Measurements from ENCODE around the gene XIAP. TPM values are rescaled to one million over a fixed set of nuclear protein-coding genes. Genes with fewer than 3 reads are reported as not detected.
"Not testable (repeated sequence)": the region's sequence is repeated elsewhere in the genome, so short reads cannot be mapped to it uniquely, and the experiment has no call there.

XIAP gene
- 22.6 TPM for total RNA-seq (ENCODE audit: insufficient read depth, low replicate concordance)

GRCh38 chrX:123859846-123860838 lies at the start of gene XIAP:
Gene XIAP, plus strand, starts transcription at chrX:123860053. Its CDS starts 25,610 bp downstream, at chrX:123885663.
- DNase-seq (ENCODE audit: low spot score), result peak; percentile 90

- no peak for DNase-seq (ENCODE audit: low spot score)
Observed at GRCh38 chrX:123814343-123814742, 45.5 kb upstream of the XIAP start.

- peak; percentile 35 for DNase-seq (ENCODE audit: low spot score)
Observed at GRCh38 chrX:123814934-123815394, 44.9 kb upstream of the XIAP start.

- no peak for DNase-seq (ENCODE audit: low spot score)
Observed at GRCh38 chrX:123817288-123817894, 42.5 kb upstream of the XIAP start.

- DNase-seq (ENCODE audit: low spot score), result no peak
Observed at GRCh38 chrX:123818243-123818642, 41.6 kb upstream of the XIAP start.

- DNase-seq (ENCODE audit: low spot score), result peak; percentile 23
Observed at GRCh38 chrX:123822965-123823364, 36.9 kb upstream of the XIAP start.

GRCh38 chrX:123830309-123830708 lies 29.5 kb upstream of the XIAP start:
- no peak for DNase-seq (ENCODE audit: low spot score)

GRCh38 chrX:123833387-123833786 lies 26.5 kb upstream of the XIAP start:
- DNase-seq (ENCODE audit: low spot score), result peak; percentile 34

GRCh38 chrX:123834116-123834515 lies 25.7 kb upstream of the XIAP start:
- DNase-seq (ENCODE audit: low spot score), result peak; percentile 36

GRCh38 chrX:123835661-123836371 lies 24.0 kb upstream of the XIAP start:
- peak; percentile 34 for DNase-seq (ENCODE audit: low spot score)

GRCh38 chrX:123845129-123845528 lies 14.7 kb upstream of the XIAP start:
- not testable (repeated sequence) for DNase-seq (ENCODE audit: low spot score)

- DNase-seq (ENCODE audit: low spot score), result no peak
Observed at GRCh38 chrX:123846577-123847038, 13.2 kb upstream of the XIAP start.

GRCh38 chrX:123847056-123847455 lies 12.8 kb upstream of the XIAP start:
- DNase-seq (ENCODE audit: low spot score), result no peak

- DNase-seq (ENCODE audit: low spot score), result no peak
Observed at GRCh38 chrX:123849096-123849495, 10.8 kb upstream of the XIAP start.

- not testable (repeated sequence) for DNase-seq (ENCODE audit: low spot score)
Observed at GRCh38 chrX:123849906-123850305, 9.9 kb upstream of the XIAP start.

- no peak for DNase-seq (ENCODE audit: low spot score)
Observed at GRCh38 chrX:123851079-123851478, 8.8 kb upstream of the XIAP start.

- DNase-seq (ENCODE audit: low spot score), result no peak
Observed at GRCh38 chrX:123854329-123854728, 5.5 kb upstream of the XIAP start.

- no peak for DNase-seq (ENCODE audit: low spot score)
Observed at GRCh38 chrX:123859409-123859845, 426 bp upstream of the XIAP start.

- peak; percentile 42 for DNase-seq (ENCODE audit: low spot score)
Observed at GRCh38 chrX:123860983-123861382, 1.1 kb downstream of the XIAP start.

GRCh38 chrX:123869488-123869887 lies 9.6 kb downstream of the XIAP start:
- no peak for DNase-seq (ENCODE audit: low spot score)

- no peak for DNase-seq (ENCODE audit: low spot score)
Observed at GRCh38 chrX:123871309-123871708, 11.5 kb downstream of the XIAP start.

- no peak for DNase-seq (ENCODE audit: low spot score)
Observed at GRCh38 chrX:123873956-123874355, 14.1 kb downstream of the XIAP start.

Data from umbilical cord (tissue), 2 donors.